HUDEP-2 (cell line): ENCODE results near the gene LRRC63.
"Not testable (repeated sequence)": the region's sequence is repeated elsewhere in the genome, so short reads cannot be mapped to it uniquely, and the experiment has no call there.

Source experiments
- DNase-seq, 76 experiments: peaks; one replicate each; lab custom pipeline; 2025; ENCODE audit not compliant: unreplicated experiment in 76 of 76; lab: John Stamatoyannopoulos, UW

LRRC63 gene

GRCh38 chr13:46232281-46232680 lies 20.6 kb downstream of the LRRC63 start:
- DNase-seq, result no peak

- DNase-seq, result no peak
Measured at GRCh38 chr13:46235286-46235685, 23.6 kb downstream of the LRRC63 start.

- no peak for DNase-seq
Measured at GRCh38 chr13:46265292-46265691, 53.6 kb downstream of the LRRC63 start.

GRCh38 chr13:46267166-46267565 lies 55.4 kb downstream of the LRRC63 start:
- DNase-seq, result no peak

- DNase-seq, result no peak
Measured at GRCh38 chr13:46270416-46270815, 58.7 kb downstream of the LRRC63 start.

- no peak for DNase-seq
Measured at GRCh38 chr13:46274094-46274698, 62.5 kb downstream of the LRRC63 start.

- DNase-seq, result peak in 1 of 76 experiments; percentile 17
Measured at GRCh38 chr13:46278474-46278873, 66.7 kb downstream of the LRRC63 start.

- no peak for DNase-seq
Measured at GRCh38 chr13:46281779-46282178, 70.1 kb downstream of the LRRC63 start.

GRCh38 chr13:46283912-46284824 lies 72.4 kb downstream of the LRRC63 start:
- not testable (repeated sequence) for DNase-seq

- DNase-seq, result no peak
Measured at GRCh38 chr13:46286972-46287371, 75.2 kb downstream of the LRRC63 start.

GRCh38 chr13:46288570-46289259 lies 77.0 kb downstream of the LRRC63 start:
- DNase-seq, result peak in 21 of 76 experiments; percentile 0 to 60 (median 20)

GRCh38 chr13:46289260-46289955 lies 77.7 kb downstream of the LRRC63 start:
- DNase-seq, result no peak

GRCh38 chr13:46290434-46290833 lies 78.7 kb downstream of the LRRC63 start:
- no peak for DNase-seq

- no peak for DNase-seq
Measured at GRCh38 chr13:46293436-46293835, 81.7 kb downstream of the LRRC63 start.

- DNase-seq, result no peak
Measured at GRCh38 chr13:46295491-46296114, 83.9 kb downstream of the LRRC63 start.

GRCh38 chr13:46296115-46296822 lies 84.5 kb downstream of the LRRC63 start:
- no peak for DNase-seq

- DNase-seq, result no peak
Measured at GRCh38 chr13:46296921-46297320, 85.2 kb downstream of the LRRC63 start.

- no peak for DNase-seq
Measured at GRCh38 chr13:46297361-46297811, 85.7 kb downstream of the LRRC63 start.

- no peak for DNase-seq
Measured at GRCh38 chr13:46303742-46304385, 92.1 kb downstream of the LRRC63 start.
